CD4-positive, alpha-beta T cell treated with Interleukin-4 for 4 hours (primary cell): ENCODE measurements around the gene CCDC136.

Experiments
- DNase-seq: peaks from one replicate; pipeline ENCODE4 v3.0.0-alpha.2; 2020

The CCDC136 gene

DNA sequence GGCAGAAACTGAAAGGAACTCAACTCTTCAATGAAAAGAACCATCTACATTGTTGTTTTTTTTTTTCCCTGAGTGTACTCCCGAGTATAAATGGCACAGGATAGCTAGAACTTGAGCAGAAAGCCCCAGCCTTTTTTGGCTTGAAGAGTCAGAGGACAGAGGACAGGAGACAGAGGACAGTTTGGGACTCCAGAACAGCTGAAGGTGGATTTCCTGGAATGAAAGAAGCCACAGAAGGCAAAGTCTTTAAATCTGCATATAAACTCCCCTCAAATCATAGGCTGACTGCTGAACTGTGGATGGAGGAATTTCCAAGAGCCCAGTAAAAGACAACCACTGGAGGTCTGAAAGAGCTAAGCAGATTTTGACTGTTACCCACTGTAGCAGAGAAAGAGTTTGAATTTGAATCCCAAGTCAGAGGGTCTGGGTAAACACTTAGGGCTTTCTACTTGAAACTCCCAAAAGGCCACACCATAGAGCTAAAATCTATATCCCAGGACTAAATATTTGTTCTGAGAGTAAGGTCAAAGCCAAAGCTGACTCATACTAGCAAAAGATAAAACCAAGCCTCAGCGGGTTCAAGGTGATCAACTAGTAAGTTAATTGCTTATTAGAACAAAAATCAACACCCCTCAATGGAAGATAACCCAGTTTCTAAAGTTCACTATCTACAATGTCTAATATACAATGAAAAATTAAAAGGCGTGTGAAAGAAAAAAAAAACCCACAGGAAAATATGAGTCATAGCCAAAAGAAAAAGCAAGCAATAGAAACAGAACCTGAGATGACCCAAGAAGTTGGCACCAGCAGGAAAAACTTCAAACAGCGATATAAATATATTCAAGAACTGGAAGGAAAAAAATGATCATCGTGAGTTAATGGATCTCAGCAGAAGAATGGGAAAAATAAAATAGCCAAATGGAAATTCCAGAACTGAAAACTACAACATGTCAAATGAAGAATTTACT lies 14.3 kb upstream of the CCDC136 start:
- DNase-seq: no peak

DNA sequence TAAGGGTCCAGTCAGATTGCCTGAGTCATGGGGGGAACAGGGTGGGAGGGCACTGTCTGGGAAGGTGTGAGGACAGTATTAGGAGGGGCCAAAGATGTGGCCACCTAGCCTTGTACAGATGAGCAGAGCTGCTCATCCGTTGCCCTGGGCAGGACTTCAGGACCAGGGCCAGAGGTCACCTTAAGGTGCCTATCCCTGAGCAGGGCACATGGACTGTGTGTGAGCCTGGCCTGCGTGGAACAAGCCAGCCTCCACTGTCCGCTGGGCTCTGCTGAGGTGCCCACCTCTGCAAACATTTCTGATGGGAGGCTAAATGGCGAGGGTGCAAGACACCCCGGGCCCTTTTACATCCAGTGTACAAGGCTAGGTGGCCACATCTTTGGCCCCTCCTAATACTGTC lies 12.8 kb upstream of the CCDC136 start:
- no peak for DNase-seq

DNA sequence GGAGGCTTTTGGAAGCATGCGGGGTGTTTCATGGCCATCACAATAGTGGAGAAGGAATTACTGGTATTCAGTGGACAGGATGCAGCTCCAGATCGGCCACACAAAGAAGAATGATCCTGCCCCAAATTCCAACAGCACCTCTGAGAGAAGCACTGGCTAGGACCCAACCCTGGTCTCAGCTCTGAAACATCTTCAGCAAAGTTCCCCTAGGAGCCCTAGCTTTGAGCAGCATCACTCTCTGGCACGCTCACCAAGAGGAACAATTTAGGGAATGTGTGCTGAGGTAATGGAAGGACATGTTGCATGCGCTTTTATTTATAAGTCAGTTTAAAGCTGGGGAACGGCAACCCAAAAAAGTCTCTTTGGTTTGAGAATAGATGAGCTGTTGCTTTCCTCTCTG lies 10.6 kb upstream of the CCDC136 start:
- DNase-seq: no peak

DNA sequence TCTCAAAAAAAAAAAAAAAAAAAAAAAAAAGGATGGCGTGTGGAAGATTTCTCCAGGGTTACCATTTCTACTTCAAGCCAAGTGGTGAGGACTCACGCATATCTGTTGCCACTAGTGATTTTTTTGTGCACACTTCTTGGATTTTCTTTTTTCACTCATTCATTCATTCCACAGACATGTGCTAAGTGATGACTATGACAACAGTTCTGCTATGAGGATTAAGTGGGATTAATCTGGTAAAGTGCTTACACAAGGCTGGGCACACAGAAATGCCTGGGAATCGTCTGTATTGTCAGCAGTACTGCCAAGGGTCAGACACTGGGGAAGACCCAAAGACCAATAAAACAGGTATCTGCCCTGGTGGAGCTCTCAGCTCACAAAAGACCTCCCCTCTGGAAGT lies 9.9 kb upstream of the CCDC136 start:
- no peak for DNase-seq

DNA sequence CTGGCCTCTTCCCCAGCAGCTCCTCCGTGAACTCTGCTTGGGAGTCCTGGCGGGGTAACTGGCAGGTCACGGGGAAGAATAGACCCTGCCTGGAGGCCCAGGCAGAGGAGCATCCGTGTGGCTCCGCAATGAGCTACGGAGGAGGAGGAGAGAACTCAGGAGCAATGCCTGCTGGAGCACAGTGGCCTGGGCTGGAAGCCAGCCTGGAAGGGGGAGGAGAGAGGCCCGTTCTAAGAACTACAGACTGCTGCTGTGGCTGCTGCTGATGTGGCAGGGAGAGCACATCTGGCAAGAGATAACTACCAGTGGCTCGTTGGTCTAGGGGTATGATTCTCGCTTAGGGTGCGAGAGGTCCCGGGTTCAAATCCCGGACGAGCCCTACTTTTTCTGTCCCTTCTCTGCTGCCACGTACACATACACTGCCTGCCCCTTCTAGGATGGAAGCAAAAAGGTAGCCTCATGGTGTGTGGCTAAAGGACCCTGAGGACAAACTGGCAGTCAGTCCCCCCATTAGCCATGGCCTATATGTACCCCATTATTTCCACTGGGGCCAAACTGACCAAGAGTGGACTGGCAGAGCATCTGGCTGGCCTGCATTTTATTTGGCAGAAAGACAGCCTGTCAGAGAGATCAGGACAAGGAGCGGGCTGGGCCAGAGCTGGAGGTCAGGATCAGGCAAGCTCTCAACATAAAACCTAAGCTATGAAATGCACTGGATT lies 8.5 kb upstream of the CCDC136 start:
- no peak for DNase-seq

DNA sequence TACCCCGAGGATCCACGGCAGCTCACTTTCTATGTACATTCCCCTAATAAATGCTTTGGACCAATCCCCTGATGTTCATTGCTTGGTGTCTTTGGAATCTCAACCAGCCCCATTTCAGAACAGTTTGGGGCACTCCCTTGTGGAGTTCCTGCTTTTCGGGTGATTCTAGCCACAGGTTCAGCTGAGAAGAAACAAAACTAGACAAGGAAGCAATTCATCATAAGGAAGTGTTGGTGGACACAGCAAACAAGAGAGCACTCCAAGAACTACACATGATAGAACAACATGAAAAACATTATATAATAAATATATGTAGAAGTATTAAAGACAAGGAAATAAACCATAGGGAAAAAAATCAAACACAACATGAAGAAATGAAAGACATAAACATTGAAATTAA lies 6.0 kb upstream of the CCDC136 start:
- DNase-seq: no peak

DNA sequence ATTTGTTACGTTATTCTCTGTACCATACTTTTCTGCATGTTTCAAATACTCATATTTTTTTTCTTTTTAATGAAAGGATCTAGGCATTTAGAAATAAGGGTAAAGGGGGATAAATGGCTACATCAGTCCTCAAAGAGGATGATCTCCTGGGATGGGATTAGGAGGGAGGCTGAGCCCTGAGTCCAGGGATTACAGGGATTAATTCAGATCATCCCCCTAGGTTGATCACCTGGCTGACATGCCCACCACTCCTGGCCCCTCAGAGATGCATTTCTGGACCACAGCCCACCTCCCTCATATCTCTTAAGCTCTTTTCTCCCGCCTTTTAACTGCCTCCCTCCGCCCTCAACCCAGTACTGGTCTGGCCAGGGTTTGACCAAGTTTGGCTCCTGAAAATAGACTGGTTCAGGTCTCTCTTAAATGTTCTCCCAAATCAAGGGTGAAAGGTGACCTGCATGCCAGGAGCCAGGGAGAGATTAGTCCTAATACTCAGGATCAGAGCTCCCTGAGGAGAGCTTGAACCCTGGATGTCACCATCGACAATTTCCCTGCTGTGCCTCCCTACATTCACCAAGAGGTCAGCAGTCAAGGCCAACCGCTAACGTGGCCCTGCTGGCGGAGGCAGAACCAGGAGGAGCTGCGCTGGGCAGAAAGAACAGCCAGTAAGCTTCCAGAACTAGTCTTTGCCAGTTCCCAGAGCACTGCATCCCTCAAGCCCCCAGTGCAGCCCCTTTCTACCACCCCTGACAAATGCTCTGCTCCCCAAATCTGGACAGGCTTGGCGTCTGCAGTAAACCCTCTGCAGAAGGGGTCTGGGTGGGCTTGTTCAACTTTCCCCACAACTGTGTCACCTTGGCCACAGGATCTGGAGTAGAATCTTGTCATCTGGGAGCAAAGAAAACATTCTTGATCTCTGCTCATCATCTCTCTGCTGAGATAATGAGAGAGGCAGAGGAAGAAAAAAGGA lies 3.0 kb upstream of the CCDC136 start:
- no peak for DNase-seq

DNA sequence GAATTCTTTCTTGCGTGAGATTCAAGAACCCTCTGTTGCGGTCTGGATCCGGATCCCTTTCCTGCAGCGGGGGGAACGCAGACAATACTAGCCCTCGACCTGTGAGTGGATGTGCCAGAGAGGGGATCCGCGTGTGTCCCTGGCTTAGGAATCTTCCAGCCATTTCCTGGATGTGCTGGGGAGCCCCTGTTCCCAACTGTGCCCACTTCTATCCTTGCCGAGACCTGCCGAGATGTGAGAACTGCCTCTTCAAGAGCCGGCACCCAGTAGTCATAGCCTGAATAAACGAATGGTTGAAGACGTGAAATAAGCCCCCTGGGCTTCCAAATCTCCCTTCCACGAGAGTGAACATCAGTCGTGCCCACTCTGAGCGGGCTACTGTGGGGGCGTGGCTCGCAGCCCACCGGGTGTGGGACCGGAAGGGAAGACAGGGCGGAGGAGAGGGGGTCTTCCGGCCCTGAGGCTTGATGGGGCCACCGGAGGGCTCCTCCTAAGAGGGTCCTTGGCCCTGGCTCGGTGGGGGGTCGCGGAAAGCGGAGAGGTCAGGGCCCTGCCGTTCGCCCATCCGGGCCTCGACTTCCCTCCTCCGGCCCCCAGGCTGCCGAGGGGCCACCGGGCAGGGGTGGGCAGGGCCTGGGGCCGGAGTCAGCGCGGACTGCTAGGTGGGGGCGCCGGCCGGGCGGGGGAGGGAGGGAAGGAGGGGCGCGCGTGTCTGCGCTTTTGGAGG lies 1.3 kb upstream of the CCDC136 start:
- DNase-seq: no peak

DNA sequence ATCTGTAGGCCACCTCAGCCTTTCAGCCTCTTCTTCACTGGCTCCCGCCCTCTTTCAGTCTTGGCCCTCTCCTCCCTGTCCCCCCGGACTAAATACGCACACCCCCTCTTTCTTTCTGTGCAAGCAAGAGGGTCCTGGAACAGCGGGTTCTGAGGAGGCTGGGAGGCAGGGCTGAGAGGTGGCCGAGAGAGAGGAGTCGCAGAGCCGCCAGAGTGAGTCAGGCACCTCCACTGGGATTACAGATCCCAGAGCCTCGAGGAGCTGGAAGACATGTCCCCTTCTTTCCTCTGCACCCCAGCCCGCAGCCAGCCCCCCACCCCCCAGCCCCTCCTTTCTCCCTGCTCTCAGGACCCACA lies 182 bp downstream of the CCDC136 start:
- no peak for DNase-seq

DNA sequence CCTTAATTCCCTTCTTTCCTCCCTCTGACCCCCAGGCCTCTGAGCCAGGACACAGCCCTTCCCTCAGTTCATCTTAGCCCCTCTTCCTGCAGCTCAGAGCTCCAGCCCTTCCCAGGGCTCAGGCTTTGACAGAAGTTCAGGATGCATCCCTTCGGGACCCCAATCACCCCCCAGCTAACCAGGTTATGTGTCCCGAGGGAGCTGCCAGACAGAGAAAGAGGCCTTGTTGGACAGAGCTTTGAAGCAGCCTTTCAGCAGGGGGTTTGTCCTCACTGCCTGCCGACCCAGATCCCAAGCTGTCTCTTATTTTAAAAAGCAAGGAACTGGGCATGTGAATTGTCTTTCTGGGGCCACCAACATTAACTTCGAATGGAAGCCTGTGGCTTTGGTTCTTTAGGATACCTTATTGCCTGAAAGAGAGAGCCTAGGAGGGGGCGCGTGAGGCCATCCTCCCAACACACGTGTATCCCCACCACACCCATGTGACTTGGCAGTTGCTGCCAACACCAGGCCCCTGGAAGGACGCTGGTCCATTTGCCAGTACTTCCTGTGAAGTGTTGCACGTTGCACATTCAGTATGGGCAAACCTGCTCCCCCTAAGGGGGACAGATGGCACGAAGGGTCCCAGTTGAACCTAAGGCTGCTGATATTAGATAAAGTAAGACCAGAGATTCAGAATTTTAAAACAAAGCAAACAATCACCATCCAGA lies 858 bp downstream of the CCDC136 start:
- no peak for DNase-seq

DNA sequence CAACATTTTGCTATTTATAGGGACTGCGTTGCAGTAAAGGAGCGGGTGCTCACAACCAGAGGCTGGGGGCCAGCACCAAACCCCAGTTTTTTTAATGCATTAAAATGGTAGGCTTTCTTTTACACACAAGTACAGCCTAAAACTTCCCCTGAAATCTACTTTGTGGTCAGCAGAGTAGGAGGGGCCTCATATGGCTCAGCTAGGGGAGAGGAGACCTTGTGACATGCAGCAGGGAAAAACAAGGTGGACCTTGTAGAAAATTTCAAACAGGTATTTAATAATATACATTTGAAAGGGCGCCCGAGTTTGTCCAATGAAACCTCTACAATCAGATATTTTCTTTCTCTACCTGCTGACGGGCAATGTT lies 1.4 kb downstream of the CCDC136 start:
- DNase-seq: no peak

DNA sequence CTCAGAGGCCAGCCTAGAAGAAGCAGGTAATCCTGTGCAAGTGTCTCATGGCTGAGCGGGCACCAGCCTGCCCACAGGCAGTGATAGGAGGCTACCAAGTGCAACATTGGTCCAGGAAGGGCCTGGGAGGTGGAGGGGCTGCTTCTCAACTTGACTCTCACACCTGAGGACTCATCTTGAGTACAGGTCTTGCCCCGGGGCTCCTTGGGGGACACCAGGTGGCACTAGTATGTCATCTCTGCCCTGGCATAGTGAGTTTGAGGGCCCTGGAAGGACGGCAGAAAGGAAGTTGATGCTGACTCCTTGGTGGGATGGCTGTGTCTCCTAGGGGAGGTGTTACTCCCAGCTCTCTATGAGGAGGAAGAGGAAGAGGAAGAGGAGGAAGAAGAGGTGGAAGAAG lies 2.3 kb downstream of the CCDC136 start:
- DNase-seq: no peak

DNA sequence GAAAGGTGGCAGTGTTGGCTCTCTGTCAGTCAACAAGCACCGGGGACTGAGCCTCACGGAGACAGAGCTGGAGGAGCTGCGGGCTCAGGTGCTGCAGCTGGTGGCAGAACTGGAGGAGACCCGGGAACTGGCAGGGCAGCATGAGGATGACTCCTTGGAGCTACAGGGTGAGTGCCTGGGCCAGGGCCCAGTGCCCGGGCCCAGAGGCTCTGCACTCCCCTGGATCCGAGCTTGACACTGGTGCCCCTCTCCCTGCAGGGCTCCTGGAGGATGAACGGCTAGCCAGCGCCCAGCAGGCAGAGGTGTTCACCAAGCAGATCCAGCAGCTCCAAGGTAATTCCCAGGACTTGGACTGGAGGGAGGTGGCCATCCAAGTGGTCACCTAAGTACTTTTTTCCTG lies 2.7 kb downstream of the CCDC136 start:
- DNase-seq: no peak

DNA sequence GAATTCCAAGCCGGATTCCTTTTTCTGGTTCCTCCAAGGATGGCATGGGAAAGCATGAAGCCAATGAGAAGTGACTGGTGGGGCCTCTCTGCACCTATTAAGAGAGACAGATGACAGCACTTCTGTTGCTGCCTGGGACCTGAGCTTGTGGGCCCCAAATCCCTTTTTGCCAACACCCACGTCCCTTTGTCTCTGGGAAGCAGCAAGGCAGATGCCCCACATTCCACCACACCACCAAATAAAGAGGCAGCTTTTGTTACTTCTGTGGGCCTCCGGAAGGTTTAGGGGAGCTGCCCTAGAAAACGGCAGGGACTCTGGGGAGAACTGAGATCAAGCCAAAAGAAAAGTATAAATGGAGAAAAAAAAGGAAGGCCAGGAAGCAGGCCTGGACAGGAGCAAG lies 3.4 kb downstream of the CCDC136 start:
- no peak for DNase-seq

DNA sequence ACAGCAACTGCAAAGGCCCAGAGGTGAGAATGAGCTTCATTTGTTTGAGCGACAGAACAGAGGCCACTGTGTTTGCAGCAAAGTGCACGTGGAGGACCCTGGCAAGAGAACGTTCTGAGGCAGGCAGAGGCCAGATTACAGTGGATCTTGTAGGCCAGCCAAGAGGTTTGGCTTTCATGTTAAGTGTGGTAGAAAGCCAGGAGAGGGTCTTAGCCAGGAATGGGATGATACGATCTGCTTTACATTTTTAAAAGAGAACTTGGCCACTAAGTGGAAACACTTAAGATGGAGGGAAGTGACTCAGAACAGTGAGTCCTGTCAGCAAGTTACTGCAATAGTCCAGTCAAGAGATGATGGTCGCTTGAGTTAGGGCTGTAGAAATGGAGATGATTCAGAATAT lies 4.6 kb downstream of the CCDC136 start:
- no peak for DNase-seq

DNA sequence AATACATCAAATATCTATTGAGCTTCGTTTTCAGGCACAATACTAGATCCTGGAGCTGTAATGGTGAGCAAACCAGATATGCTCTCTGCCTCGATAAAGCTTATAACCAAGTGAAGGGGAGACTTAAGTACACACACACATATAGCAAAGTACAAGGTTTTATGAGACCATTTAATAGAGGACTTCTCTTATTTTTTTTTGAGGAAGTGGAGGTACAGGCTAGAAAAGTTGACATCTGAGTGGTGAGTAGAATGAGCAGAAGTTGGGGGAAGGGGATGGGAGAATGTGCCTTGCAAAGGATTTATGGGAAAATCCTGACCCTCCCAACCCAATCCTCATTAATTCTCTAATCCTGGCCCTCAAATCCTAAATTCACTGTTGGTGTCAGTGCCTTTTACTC lies 7.7 kb downstream of the CCDC136 start:
- DNase-seq: no peak

DNA sequence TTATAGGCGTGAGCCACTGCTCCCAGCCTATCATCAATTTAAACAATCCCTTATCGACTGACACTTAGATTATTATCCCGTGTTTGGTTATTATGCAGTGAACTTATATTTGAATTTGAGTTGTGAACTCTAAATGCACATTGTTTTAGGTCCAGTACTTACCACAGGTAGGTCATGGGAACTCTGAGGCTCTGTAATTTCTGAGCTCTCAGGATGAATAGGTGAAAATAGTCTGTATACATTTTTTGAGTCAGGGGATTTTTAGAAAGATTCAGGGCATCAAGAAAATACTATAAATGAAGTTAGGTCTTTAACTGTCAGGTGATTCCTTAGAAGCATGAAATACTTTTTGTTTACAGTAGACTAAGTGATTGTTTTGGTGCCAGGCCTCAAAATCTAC lies 8.8 kb downstream of the CCDC136 start:
- DNase-seq: no peak

DNA sequence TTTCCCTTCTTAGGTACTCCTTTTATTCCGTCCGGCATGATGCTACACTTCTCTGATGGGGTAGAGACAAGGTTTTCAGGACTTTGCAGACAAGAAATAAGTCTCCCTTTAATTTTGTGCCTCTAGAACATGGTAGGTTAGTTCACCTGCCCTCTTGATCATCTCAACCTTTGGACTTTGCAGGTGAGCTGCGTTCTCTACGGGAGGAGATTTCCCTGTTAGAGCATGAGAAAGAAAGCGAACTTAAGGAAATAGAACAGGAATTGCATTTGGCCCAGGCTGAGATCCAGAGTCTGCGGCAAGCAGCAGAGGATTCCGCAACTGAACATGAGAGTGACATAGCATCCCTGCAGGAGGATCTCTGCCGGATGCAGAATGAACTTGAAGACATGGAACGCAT lies 9.2 kb downstream of the CCDC136 start:
- DNase-seq: no peak

DNA sequence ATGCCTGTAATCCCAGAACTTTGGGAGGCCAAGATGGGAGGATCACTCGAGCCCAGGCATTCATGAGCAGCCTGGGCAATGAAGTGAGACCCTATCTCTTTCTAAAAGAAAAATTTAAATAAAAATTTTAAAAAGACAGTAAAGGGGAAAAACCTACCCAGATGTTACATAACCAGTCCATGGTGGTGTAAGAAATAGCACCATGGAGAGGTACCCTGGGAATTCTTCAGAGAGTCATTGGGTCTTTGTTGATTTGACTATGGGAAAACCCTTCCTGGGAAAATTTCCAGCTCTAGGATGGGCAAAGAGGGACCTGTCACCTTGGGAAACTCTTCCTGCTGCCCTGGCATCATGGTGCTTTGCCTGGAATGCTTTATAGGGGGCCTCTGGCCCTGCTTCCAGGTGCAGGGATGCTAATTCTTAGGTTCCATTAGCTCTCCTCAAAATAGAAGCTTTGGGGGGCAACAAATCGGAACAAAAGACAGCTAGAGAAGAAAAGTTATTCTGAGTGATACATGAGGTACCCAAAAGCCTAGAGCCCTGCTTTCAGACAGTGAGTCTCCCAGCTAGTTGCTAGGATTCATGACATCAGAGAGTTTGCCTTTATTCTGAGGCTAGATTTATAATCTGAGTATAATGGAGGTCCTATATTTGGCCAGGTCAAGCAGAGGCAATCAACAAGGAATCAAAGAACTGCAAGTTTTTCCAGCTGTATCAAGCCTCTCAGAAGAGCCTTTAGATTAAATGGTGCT lies 10.1 kb downstream of the CCDC136 start:
- DNase-seq: no peak

DNA sequence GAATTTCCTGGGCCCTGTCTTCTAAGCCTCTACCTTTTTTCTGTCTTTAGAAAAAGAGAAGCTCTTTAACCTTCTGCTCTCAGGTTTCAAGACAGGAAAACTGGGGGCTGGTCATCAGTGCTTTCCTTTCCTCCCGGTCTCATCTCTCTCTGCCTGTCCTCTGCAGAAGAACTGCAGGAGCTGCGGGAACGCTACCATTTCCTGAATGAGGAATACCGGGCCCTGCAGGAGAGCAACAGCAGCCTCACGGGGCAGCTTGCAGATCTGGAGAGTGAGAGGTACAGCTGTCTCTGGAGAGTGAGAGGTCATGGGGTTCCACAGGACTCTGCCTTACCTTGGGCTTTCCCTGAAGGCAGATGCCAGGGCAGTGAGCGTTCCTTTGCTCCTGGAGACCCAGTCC lies 12.7 kb downstream of the CCDC136 start:
- DNase-seq: no peak

DNA sequence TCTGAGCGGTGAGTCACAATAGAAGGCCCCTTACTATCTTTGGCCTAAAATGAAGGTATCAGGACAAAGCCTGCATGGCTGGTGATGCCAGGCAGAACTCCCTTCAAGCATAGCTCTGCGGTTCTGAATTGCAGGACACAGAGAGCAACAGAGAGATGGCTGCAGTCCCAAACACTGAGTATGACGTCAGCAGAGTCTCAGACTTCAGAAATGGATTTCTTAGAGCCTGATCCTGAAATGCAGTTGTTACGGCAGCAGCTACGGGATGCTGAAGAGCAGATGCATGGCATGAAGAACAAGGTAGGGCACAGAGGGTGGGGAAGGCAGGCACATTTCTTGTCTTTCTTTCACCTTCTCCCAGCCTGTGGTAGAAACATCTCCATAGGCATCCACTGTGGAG lies 13.5 kb downstream of the CCDC136 start:
- DNase-seq: no peak
